Keratinocyte (primary cell): ENCODE results near the gene NOX5. TPM values are rescaled to one million over a fixed set of nuclear protein-coding genes. Genes with fewer than 3 reads are reported as not detected.

ENCODE experiments used
- DNase-seq: peaks from one replicate; pipeline ENCODE4 v3.0.0-alpha.2; 2011; ENCODE audit warnings: low read depth, missing footprints, low spot score
- FAIRE-seq: peaks from 2 replicates; lab custom pipeline; 2011; peaks lifted over from hg19 to GRCh38; lab: Jason Lieb, UNC
- H2AFZ ChIP-seq: 2 replicates; pipeline ENCODE4 v1.6.0; 2012; ENCODE audit warnings: low read length, control low read depth, inconsistent platforms; ENCODE audit not compliant: control insufficient read depth
- H3K27ac ChIP-seq: 2 replicates; pipeline ENCODE4 v1.5.1; 2011; ENCODE audit warnings: low read length; ENCODE audit not compliant: control insufficient read depth, insufficient read depth
- H3K27me3 ChIP-seq: 3 replicates; pipeline ENCODE4 v1.6.0; 2011; ENCODE audit warnings: low read length; ENCODE audit not compliant: control insufficient read depth, insufficient read depth; ENCODE audit errors: extremely low read depth
- H3K36me3 ChIP-seq, 2 experiments: 2 replicates in 1 of 2; 3 replicates in 1 of 2; pipeline ENCODE4 v1.5.1; 2011; ENCODE audit warnings: low read length in 2 of 2, mild to moderate bottlenecking in 1 of 2; ENCODE audit not compliant: control insufficient read depth in 2 of 2, insufficient read depth in 2 of 2; ENCODE audit errors: extremely low read depth in 1 of 2
- H3K4me1 ChIP-seq: 3 replicates; pipeline ENCODE4 v1.5.1; 2011; ENCODE audit warnings: low read length; ENCODE audit not compliant: control insufficient read depth, insufficient read depth; ENCODE audit errors: extremely low read depth
- H3K4me2 ChIP-seq: 3 replicates; pipeline ENCODE4 v1.6.0; 2011; ENCODE audit warnings: low read depth, low read length; ENCODE audit not compliant: control insufficient read depth, insufficient read depth; ENCODE audit errors: extremely low read depth
- H3K4me3 ChIP-seq, 3 experiments: fragments of 200-600 bp in 1 of 3; sonication (generic) in 1 of 3; 2 replicates in 2 of 3; 3 replicates in 1 of 3; pipeline ENCODE4 v1.5.1; 2011 to 2016; ENCODE audit warnings: low read length in 3 of 3, mild to moderate bottlenecking in 3 of 3, control low read depth in 2 of 3, inconsistent platforms in 1 of 3, low read depth in 1 of 3, mixed read lengths in 1 of 3, mixed run types in 1 of 3, moderate library complexity in 1 of 3; ENCODE audit not compliant: control insufficient read depth in 2 of 3, insufficient read depth in 2 of 3; ENCODE audit errors: extremely low read depth in 1 of 3
- H3K79me2 ChIP-seq: 2 replicates; pipeline ENCODE4 v1.6.0; 2012; ENCODE audit warnings: low read length; ENCODE audit not compliant: control insufficient read depth, insufficient read depth
- H3K9ac ChIP-seq: 3 replicates; pipeline ENCODE4 v1.6.0; 2011; ENCODE audit warnings: low read length; ENCODE audit not compliant: control insufficient read depth, insufficient read depth; ENCODE audit errors: extremely low read depth
- H3K9me1 ChIP-seq: 3 replicates; pipeline ENCODE4 v1.6.0; 2011; ENCODE audit warnings: low read length; ENCODE audit not compliant: control insufficient read depth, insufficient read depth; ENCODE audit errors: extremely low read depth
- H3K9me3 ChIP-seq: 2 replicates; pipeline ENCODE4 v1.5.1; 2012; ENCODE audit warnings: low read depth, low read length; ENCODE audit not compliant: control insufficient read depth
- H4K20me1 ChIP-seq: 3 replicates; pipeline ENCODE4 v1.6.0; 2011; ENCODE audit warnings: low read length; ENCODE audit not compliant: control insufficient read depth, insufficient read depth; ENCODE audit errors: extremely low read depth
- EZH2 ChIP-seq: IDR thresholded peaks from one replicate; pipeline ENCODE4 v1.6.1; 2012; ENCODE audit warnings: inconsistent platforms, mild to moderate bottlenecking, low read length, moderate library complexity
- dilution Hi-C: fragments of 300-500 bp; cut with MboI; formaldehyde crosslinking; loops from one replicate; pipeline ENCODE4 v1.7.0; 2020; ENCODE audit warnings: low sequenced_read_pairs; ENCODE audit not compliant: extremely low pct_ligation_motif_present
- polyA plus RNA-seq, 5 experiments: library from polyadenylated mRNA; depleted of rRNA in 3 of 5; stranded (reverse) in 3 of 5; stranded (forward) in 1 of 5; unstranded in 1 of 5; fragments of >200 nt; gene quantifications; 1 replicate in 1 of 5; 2 replicates in 3 of 5; 3 replicates in 1 of 5; pipeline versions ENCODE4 v1.2.1 to v1.2.3, GENCODE V29; 2011 to 2012; ENCODE audit warnings: missing spikeins in 2 of 5, low read depth in 1 of 5, low replicate concordance in 1 of 5
- TF ChIP-seq, protein P1 (sequence below), 3 experiments: IDR thresholded peaks in 1 of 3; conservative IDR thresholded peaks in 1 of 3; optimal IDR thresholded peaks in 1 of 3; 2 replicates in 2 of 3; 3 replicates in 1 of 3; pipeline versions ENCODE3 to v1.5.1; 2011; ENCODE audit warnings: low read length in 3 of 3, mild to moderate bottlenecking in 3 of 3, moderate library complexity in 2 of 3, control low read depth in 1 of 3, inconsistent platforms in 1 of 3; ENCODE audit not compliant: insufficient read depth in 2 of 3; ENCODE audit errors: extremely low read depth in 1 of 3

NOX5 gene
- polyA plus RNA-seq, 1 donor (not counting 4 experiments of a cell fraction or from before 2014, with no cell fraction given), result 0.16 TPM

DNA sequence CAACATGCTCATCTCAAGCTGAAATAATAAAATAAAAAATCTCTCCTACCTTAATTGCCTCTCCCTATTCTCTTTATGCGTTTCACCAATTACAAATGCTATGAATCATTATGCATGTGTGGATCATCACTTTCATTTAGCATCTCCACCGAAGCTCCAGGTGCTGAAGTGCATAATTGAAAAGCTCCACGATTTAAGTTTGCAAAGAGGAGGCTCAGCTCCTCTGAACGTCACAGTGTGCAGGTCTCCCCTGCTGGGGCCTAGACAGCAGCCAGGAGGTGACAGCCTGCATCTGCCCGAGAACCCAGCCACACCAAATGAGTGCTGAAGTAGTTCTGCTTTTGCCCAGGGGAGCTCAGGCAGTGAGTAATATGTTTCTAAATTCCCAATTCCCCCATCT lies 85.4 kb downstream of the NOX5 start:
- no peak for FAIRE-seq
- no peak for DNase-seq
- H3K79me2 ChIP-seq, result no peaks in the 10 kb centered on the region

DNA sequence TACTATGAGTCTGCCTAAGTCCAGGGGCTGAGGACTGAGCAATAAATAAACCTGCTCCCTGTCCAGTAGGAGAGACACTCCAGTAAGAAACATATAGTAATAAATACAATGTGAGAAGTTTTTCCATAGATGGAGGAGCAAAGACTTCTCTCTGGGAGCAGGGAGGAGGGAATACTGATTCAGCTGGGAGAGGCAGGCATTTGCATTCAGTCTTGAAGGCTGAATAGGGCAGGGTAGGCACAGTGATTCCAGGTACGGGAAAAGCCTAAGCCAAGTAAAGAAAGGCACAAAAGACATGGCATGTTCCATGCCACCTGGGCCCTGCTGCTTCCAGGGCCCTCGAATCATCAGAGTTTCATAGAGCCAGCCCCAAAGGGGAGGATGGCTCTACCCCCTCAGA lies 86.3 kb downstream of the NOX5 start:
- Histone ChIP-seq H3K27ac (no peak overlapping the region), H3K4me2 (no peak overlapping the region), H3K27me3 (peaks cover 31% of the 10 kb centered on the region), H3K4me1 (no peaks in the 10 kb centered on the region), H3K9me3 (no peaks in the 10 kb centered on the region), H3K36me3 (no peaks in the 10 kb centered on the region), H2AFZ (no peak overlapping the region), H3K9me1 (no peaks in the 10 kb centered on the region), H3K79me2 (no peaks in the 10 kb centered on the region), H3K9ac (no peak overlapping the region), H3K4me3 (no peak overlapping the region), H4K20me1 (no peaks in the 10 kb centered on the region)
- FAIRE-seq (no peak), DNase-seq (no peak)
- TF ChIP-seq EZH2, result no peak
- TF ChIP-seq, protein P1, sequence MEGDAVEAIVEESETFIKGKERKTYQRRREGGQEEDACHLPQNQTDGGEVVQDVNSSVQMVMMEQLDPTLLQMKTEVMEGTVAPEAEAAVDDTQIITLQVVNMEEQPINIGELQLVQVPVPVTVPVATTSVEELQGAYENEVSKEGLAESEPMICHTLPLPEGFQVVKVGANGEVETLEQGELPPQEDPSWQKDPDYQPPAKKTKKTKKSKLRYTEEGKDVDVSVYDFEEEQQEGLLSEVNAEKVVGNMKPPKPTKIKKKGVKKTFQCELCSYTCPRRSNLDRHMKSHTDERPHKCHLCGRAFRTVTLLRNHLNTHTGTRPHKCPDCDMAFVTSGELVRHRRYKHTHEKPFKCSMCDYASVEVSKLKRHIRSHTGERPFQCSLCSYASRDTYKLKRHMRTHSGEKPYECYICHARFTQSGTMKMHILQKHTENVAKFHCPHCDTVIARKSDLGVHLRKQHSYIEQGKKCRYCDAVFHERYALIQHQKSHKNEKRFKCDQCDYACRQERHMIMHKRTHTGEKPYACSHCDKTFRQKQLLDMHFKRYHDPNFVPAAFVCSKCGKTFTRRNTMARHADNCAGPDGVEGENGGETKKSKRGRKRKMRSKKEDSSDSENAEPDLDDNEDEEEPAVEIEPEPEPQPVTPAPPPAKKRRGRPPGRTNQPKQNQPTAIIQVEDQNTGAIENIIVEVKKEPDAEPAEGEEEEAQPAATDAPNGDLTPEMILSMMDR (optimal IDR thresholded peaks at IDR 0.05 in 1 of 3, IDR thresholded peaks at IDR 0.05 in 1 of 3, conservative IDR thresholded peaks at IDR 0.05 in 1 of 3; ENCODE audit: extremely low read depth in 1 of 3, insufficient read depth in 2 of 3, low read length in 3 of 3), result no peak
- dilution Hi-C loops, result no loop called here

More for the DNA sequence above, 85.4 kb downstream of the NOX5 start:
- H4K20me1 ChIP-seq, result no peaks in the 10 kb centered on the region
- TF ChIP-seq, protein P1 (optimal IDR thresholded peaks at IDR 0.05 in 1 of 3, IDR thresholded peaks at IDR 0.05 in 1 of 3, conservative IDR thresholded peaks at IDR 0.05 in 1 of 3; ENCODE audit: extremely low read depth in 1 of 3, insufficient read depth in 2 of 3, low read length in 3 of 3), result no peak
- TF ChIP-seq EZH2, result no peak
- H3K9me3 ChIP-seq, result no peaks in the 10 kb centered on the region
- no peaks in the 10 kb centered on the region for H3K36me3 ChIP-seq
- H3K9ac ChIP-seq, result no peak overlapping the region
- dilution Hi-C loops, result no loop called here
- no peak overlapping the region for H3K4me3 ChIP-seq
- peaks cover 33% of the 10 kb centered on the region for H3K27me3 ChIP-seq
- H3K4me1 ChIP-seq, result no peaks in the 10 kb centered on the region
- no peak overlapping the region for H3K4me2 ChIP-seq
- no peak overlapping the region for H2AFZ ChIP-seq
- no peak overlapping the region for H3K27ac ChIP-seq
- H3K9me1 ChIP-seq, result no peaks in the 10 kb centered on the region
